HEK293 (cell line): ENCODE data around the gene CXCL16.

Experiments used
- CTCF ChIA-PET: fragments of 350-600 bp; formaldehyde crosslinking; extraction: SDS; loops from one replicate; lab custom pipeline; 2021; ENCODE audit warnings: antibody characterized with exemption; lab: Yijun Ruan, JAX
- POLR2A ChIA-PET: fragments of 300-600 bp; formaldehyde crosslinking; extraction: SDS; loops from one replicate; lab custom pipeline; 2020; ENCODE audit warnings: antibody characterized with exemption, inconsistent platforms; lab: Yijun Ruan, JAX
- H3K27ac ChIP-seq: fragments of 200-500 bp; sonication (Bioruptor generic); 2 replicates; pipeline ENCODE4 v1.5.1; 2014; ENCODE audit warnings: low read depth, low read length, control low read depth, inconsistent platforms; ENCODE audit errors: extremely low read depth
- H3K36me3 ChIP-seq, 2 experiments: fragments of 200-500 bp in 1 of 2; sonication (Bioruptor generic) in 1 of 2; 1 replicate in 1 of 2; 2 replicates in 1 of 2; pipeline ENCODE4 v1.5.1; 2014 to 2017; ENCODE audit warnings: inconsistent platforms in 2 of 2, low read length in 2 of 2; ENCODE audit not compliant: control insufficient read depth in 2 of 2, insufficient read depth in 1 of 2
- H3K4me1 ChIP-seq: fragments of 200-500 bp; sonication (Bioruptor generic); 2 replicates; pipeline ENCODE4 v1.5.1; 2014; ENCODE audit warnings: mild to moderate bottlenecking, low read length, inconsistent platforms; ENCODE audit not compliant: control insufficient read depth, insufficient read depth
- H3K4me3 ChIP-seq: 2 replicates; pipeline ENCODE4 v1.5.1; 2011; ENCODE audit warnings: low read depth, mild to moderate bottlenecking, control low read depth, low read length, moderate library complexity
- H3K9me3 ChIP-seq: fragments of 200-500 bp; sonication (Bioruptor generic); 2 replicates; pipeline ENCODE4 v1.5.1; 2014; ENCODE audit warnings: low read depth, low read length, inconsistent platforms; ENCODE audit not compliant: control insufficient read depth, insufficient read depth
- IKZF3 ChIP-seq: fragments of 450-650 bp; IDR thresholded peaks from 2 replicates; pipeline ENCODE4 v1.5.0; 2018; ENCODE audit warnings: missing biosample characterization, mild to moderate bottlenecking, missing genetic modification characterization, moderate library complexity
- INSM2 ChIP-seq: fragments of 450-650 bp; formaldehyde crosslinking; IDR thresholded peaks from 2 replicates; pipeline ENCODE4 v1.5.1; 2016; ENCODE audit warnings: missing biosample characterization, missing genetic modification characterization
- KLF16 ChIP-seq: fragments of 450-650 bp; formaldehyde crosslinking; IDR thresholded peaks from 2 replicates; pipeline ENCODE4 v1.5.1; 2017; ENCODE audit warnings: missing biosample characterization, missing genetic modification characterization
- MEIS1 ChIP-seq: sonication (generic); formaldehyde crosslinking; IDR thresholded peaks from 2 replicates; pipeline ENCODE4 v1.8.1; 2022; ENCODE audit warnings: missing genetic modification reagents, mild to moderate bottlenecking, borderline replicate concordance
- OSR2 ChIP-seq: fragments of 450-650 bp; formaldehyde crosslinking; IDR thresholded peaks from 2 replicates; pipeline ENCODE4 v1.5.1; 2016; ENCODE audit warnings: missing biosample characterization, missing genetic modification characterization
- PRDM10 ChIP-seq: fragments of 450-650 bp; formaldehyde crosslinking; IDR thresholded peaks from 2 replicates; pipeline ENCODE4 v1.5.1; 2016; ENCODE audit warnings: missing biosample characterization, missing genetic modification characterization
- ZBTB17 ChIP-seq: fragments of 450-650 bp; formaldehyde crosslinking; IDR thresholded peaks from 2 replicates; pipeline ENCODE4 v1.5.1; 2016; ENCODE audit warnings: missing biosample characterization, missing genetic modification characterization
- ZBTB20 ChIP-seq: fragments of 450-650 bp; formaldehyde crosslinking; IDR thresholded peaks from 2 replicates; pipeline ENCODE4 v1.5.1; 2016; ENCODE audit warnings: missing biosample characterization, missing genetic modification characterization
- ZNF121 ChIP-seq: fragments of 450-650 bp; formaldehyde crosslinking; IDR thresholded peaks from 2 replicates; pipeline ENCODE4 v1.5.1; 2016; ENCODE audit warnings: missing biosample characterization, missing genetic modification characterization
- ZNF221 ChIP-seq: fragments of 450-650 bp; formaldehyde crosslinking; IDR thresholded peaks from 2 replicates; pipeline ENCODE4 v1.5.1; 2017; ENCODE audit warnings: missing biosample characterization, missing genetic modification characterization, borderline replicate concordance
- ZNF280C ChIP-seq: fragments of 450-650 bp; formaldehyde crosslinking; IDR thresholded peaks from 2 replicates; pipeline ENCODE4 v1.5.1; 2016; ENCODE audit warnings: missing biosample characterization, missing genetic modification characterization
- ZNF335 ChIP-seq: fragments of 450-650 bp; formaldehyde crosslinking; conservative IDR thresholded peaks from 2 replicates; pipeline ENCODE4 v1.5.1; 2016; ENCODE audit warnings: missing biosample characterization, missing genetic modification characterization
- ZNF510 ChIP-seq: fragments of 450-650 bp; formaldehyde crosslinking; IDR thresholded peaks from 2 replicates; pipeline ENCODE4 v1.5.1; 2018; ENCODE audit warnings: mild to moderate bottlenecking, missing genetic modification characterization, missing biosample characterization; ENCODE audit not compliant: insufficient replicate concordance
- ZNF513 ChIP-seq: fragments of 450-650 bp; IDR thresholded peaks from 2 replicates; pipeline ENCODE4 v1.5.1; 2018; ENCODE audit warnings: missing biosample characterization, missing genetic modification characterization
- ZNF561 ChIP-seq: fragments of 450-650 bp; IDR thresholded peaks from 2 replicates; pipeline ENCODE4 v1.5.1; 2018; ENCODE audit warnings: missing biosample characterization, missing genetic modification characterization, borderline replicate concordance
- ZNF654 ChIP-seq: fragments of 450-650 bp; formaldehyde crosslinking; IDR thresholded peaks from 2 replicates; pipeline ENCODE4 v1.5.1; 2016; ENCODE audit warnings: low read depth, missing biosample characterization, missing genetic modification characterization
- ZNF658 ChIP-seq: fragments of 450-650 bp; formaldehyde crosslinking; IDR thresholded peaks from 2 replicates; pipeline ENCODE4; 2016; ENCODE audit warnings: missing biosample characterization, missing genetic modification characterization
- TF ChIP-seq, protein P1 (sequence below): fragments of 450-650 bp; formaldehyde crosslinking; conservative IDR thresholded peaks from 2 replicates; pipeline ENCODE4 v1.5.1; 2016; ENCODE audit warnings: low read depth, missing biosample characterization, missing genetic modification characterization
- TF ChIP-seq, protein P2 (sequence below): fragments of 450-650 bp; formaldehyde crosslinking; IDR thresholded peaks from 2 replicates; pipeline ENCODE4 v1.5.1; 2016; ENCODE audit warnings: missing biosample characterization, missing genetic modification characterization

CXCL16 gene

DNA sequence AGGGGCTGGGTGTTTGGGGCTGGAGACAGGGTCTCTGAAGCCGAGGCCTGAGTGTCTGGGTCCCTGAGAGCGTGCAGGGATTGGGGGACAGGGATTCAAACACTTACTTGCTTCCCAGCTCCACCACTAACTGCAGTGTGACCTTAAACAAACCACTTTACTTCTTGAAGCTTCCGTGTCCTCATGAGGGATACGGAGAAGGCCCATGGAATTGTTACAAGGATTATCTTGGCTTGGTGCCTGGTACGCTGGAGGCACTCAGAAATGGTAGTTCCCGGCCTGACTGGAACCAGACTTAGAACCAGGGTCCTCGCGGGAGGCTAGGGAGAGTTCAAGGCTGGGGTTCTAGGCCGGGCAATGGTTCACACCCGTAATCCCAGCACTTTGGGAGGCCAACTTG, 2.9 kb upstream of the CXCL16 start:
- POLR2A ChIA-PET, result interaction anchor here (0.6 kb wide), 1 partner anchor 130 kb away, joined by 6 read pairs; no protein-coding TSS in a partner anchor
- no peak overlapping the region for H3K27ac ChIP-seq
- TF ChIP-seq ZNF561 (tag by site-specific recombination) (no peak), INSM2 (tag by site-specific recombination) (no peak), ZNF221 (tag by site-specific recombination) (no peak), ZNF335 (tag by site-specific recombination) (peak; percentile 62), IKZF3 (tag by site-specific recombination) (0 out of 2 replicates have a peak, but pooled peaks have one; percentile 27), ZBTB20 (tag by site-specific recombination) (0 out of 2 replicates have a peak, but pooled peaks have one; percentile 39), KLF16 (tag by site-specific recombination) (no peak), ZNF513 (no peak), ZNF280C (tag by site-specific recombination) (no peak), ZNF510 (no peak), PRDM10 (tag by site-specific recombination) (peak; percentile 74), OSR2 (tag by site-specific recombination) (peak; percentile 54), ZNF654 (tag by site-specific recombination) (no peak), MEIS1 (CRISPR knock-in tag) (no peak), ZNF658 (tag by site-specific recombination) (no peak), ZBTB17 (tag by site-specific recombination) (peak; percentile 50; the same call in 1 of the 2 replicates), ZNF121 (no peak)
- TF ChIP-seq, protein P1, sequence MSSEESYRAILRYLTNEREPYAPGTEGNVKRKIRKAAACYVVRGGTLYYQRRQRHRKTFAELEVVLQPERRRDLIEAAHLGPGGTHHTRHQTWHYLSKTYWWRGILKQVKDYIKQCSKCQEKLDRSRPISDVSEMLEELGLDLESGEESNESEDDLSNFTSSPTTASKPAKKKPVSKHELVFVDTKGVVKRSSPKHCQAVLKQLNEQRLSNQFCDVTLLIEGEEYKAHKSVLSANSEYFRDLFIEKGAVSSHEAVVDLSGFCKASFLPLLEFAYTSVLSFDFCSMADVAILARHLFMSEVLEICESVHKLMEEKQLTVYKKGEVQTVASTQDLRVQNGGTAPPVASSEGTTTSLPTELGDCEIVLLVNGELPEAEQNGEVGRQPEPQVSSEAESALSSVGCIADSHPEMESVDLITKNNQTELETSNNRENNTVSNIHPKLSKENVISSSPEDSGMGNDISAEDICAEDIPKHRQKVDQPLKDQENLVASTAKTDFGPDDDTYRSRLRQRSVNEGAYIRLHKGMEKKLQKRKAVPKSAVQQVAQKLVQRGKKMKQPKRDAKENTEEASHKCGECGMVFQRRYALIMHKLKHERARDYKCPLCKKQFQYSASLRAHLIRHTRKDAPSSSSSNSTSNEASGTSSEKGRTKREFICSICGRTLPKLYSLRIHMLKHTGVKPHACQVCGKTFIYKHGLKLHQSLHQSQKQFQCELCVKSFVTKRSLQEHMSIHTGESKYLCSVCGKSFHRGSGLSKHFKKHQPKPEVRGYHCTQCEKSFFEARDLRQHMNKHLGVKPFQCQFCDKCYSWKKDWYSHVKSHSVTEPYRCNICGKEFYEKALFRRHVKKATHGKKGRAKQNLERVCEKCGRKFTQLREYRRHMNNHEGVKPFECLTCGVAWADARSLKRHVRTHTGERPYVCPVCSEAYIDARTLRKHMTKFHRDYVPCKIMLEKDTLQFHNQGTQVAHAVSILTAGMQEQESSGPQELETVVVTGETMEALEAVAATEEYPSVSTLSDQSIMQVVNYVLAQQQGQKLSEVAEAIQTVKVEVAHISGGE (tag by site-specific recombination), result no peak
- TF ChIP-seq, protein P2, sequence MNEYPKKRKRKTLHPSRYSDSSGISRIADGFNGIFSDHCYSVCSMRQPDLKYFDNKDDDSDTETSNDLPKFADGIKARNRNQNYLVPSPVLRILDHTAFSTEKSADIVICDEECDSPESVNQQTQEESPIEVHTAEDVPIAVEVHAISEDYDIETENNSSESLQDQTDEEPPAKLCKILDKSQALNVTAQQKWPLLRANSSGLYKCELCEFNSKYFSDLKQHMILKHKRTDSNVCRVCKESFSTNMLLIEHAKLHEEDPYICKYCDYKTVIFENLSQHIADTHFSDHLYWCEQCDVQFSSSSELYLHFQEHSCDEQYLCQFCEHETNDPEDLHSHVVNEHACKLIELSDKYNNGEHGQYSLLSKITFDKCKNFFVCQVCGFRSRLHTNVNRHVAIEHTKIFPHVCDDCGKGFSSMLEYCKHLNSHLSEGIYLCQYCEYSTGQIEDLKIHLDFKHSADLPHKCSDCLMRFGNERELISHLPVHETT (tag by site-specific recombination), result no peak

More for the DNA sequence above, 2.9 kb upstream of the CXCL16 start:
- Histone ChIP-seq H3K36me3 (no peaks in the 10 kb centered on the region; a peak in 1 of 3 replicates), H3K4me3 (no peak overlapping the region), H3K4me1 (peaks cover 8% of the 10 kb centered on the region), H3K9me3 (no peaks in the 10 kb centered on the region)
- CTCF ChIA-PET, result interaction anchor here (1.7 kb wide), 1 partner anchor 14 kb away, joined by 5 read pairs; no protein-coding TSS in a partner anchor
